Measurements from ENCODE around the gene SPINT1.

DNA sequence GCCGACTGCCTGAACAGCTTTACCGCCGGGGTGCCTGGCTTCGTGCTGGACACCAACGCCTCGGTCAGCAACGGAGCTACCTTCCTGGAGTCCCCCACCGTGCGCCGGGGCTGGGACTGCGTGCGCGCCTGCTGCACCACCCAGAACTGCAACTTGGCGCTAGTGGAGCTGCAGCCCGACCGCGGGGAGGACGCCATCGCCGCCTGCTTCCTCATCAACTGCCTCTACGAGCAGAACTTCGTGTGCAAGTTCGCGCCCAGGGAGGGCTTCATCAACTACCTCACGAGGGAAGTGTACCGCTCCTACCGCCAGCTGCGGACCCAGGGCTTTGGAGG is 815 bp downstream of the SPINT1 start:
- TF ChIP-seq POLR2A (IDR thresholded peaks at IDR 0.05), result no peak
- TF ChIP-seq CTCF (IDR thresholded peaks at IDR 0.05), result peak in 1 of 5 experiments; percentile 19
- no peak for TF ChIP-seq EP300 (IDR thresholded peaks at IDR 0.05; ENCODE audit: low read depth)
- TF ChIP-seq POLR2AphosphoS5 (IDR thresholded peaks at IDR 0.05), result no peak

Data from transverse colon (tissue), 4 donors.